HepG2 (cell line): Measurements from ENCODE around the gene CFAP210. TPM values are rescaled to one million over a fixed set of nuclear protein-coding genes. Genes with fewer than 3 reads are reported as not detected.

Experiments
- ATAD3A ChIP-seq: sonication (generic); formaldehyde crosslinking; IDR thresholded peaks from 2 replicates; pipeline ENCODE4 v1.4.0; 2020; ENCODE audit warnings: missing genetic modification reagents
- BCLAF1 ChIP-seq: fragments of 450-650 bp; IDR thresholded peaks from 2 replicates; pipeline ENCODE4 v1.6.1; 2017; ENCODE audit warnings: mild to moderate bottlenecking
- HDAC2 ChIP-seq: sonication (generic); formaldehyde crosslinking; IDR thresholded peaks from 2 replicates; pipeline ENCODE4 v1.4.0; 2020; ENCODE audit warnings: missing genetic modification reagents
- HOXD1 ChIP-seq: sonication (generic); formaldehyde crosslinking; IDR thresholded peaks from 2 replicates; pipeline ENCODE4 v1.5.0; 2020; ENCODE audit warnings: missing genetic modification reagents
- PBX2 ChIP-seq: IDR thresholded peaks from 2 replicates; pipeline ENCODE4 v1.6.1; 2016; ENCODE audit warnings: control low read depth
- SIX1 ChIP-seq: sonication (generic); formaldehyde crosslinking; IDR thresholded peaks from 2 replicates; pipeline ENCODE4 v1.4.0; 2020; ENCODE audit warnings: missing genetic modification reagents, borderline replicate concordance
- TAF15 ChIP-seq: fragments of 200-400 bp; formaldehyde crosslinking; IDR thresholded peaks from one replicate; pipeline ENCODE4 v1.6.1; 2018; ENCODE audit warnings: mild to moderate bottlenecking, low read depth, low read length; ENCODE audit not compliant: poor library complexity, severe bottlenecking
- TRAFD1 ChIP-seq: sonication (generic); formaldehyde crosslinking; IDR thresholded peaks from 2 replicates; pipeline ENCODE4 v1.5.1; 2020; ENCODE audit warnings: missing genetic modification reagents, mild to moderate bottlenecking, borderline replicate concordance
- ZNF142 ChIP-seq: sonication (generic); formaldehyde crosslinking; IDR thresholded peaks from 2 replicates; pipeline ENCODE4 v1.4.0; 2020; ENCODE audit warnings: missing genetic modification reagents
- ZNF276 ChIP-seq: sonication (generic); formaldehyde crosslinking; IDR thresholded peaks from 2 replicates; pipeline ENCODE4 v1.4.0; 2020; ENCODE audit warnings: mild to moderate bottlenecking, low read depth, missing genetic modification reagents
- ZNF326 ChIP-seq: sonication (generic); formaldehyde crosslinking; IDR thresholded peaks from 2 replicates; pipeline ENCODE4 v1.4.0; 2020; ENCODE audit warnings: missing genetic modification reagents, borderline replicate concordance
- ZNF691 ChIP-seq: sonication (generic); formaldehyde crosslinking; IDR thresholded peaks from 2 replicates; pipeline ENCODE4 v1.4.0; 2020; ENCODE audit warnings: missing genetic modification reagents, low read depth, mild to moderate bottlenecking, borderline replicate concordance
- ZNF850 ChIP-seq: sonication (generic); formaldehyde crosslinking; conservative IDR thresholded peaks from 2 replicates; pipeline ENCODE4 v1.9.0; 2021; ENCODE audit warnings: mild to moderate bottlenecking, missing genetic modification reagents
- polyA plus RNA-seq, 8 experiments: library from polyadenylated mRNA; depleted of rRNA in 3 of 8; stranded (reverse) in 7 of 8; unstranded in 1 of 8; fragments of >200 nt; fragmentation: Illumina TruSeq in 4 of 8; extraction: Trizol in 4 of 8; gene quantifications; 2 replicates each; pipeline versions ENCODE4 v1.2.1 to v1.2.3, GENCODE V29; 2011 to 2016; ENCODE audit warnings: low read depth in 4 of 8, missing spikeins in 1 of 8, mixed read lengths in 1 of 8; ENCODE audit not compliant: insufficient read depth in 1 of 8
- total RNA-seq, 5 experiments: library from RNA; depleted of rRNA; stranded (reverse); fragments of >200 nt; fragmentation: Illumina TruSeq; extraction: Trizol; gene quantifications; 2 replicates each; pipeline ENCODE4 v1.2.3, GENCODE V29; 2016; ENCODE audit warnings: low read depth in 1 of 5

The CFAP210 gene
- total and polyA plus RNA-seq, 2 of the 13 experiments (the other 11 are each of a cell fraction or from before 2014, with no cell fraction given): 0.18 TPM; not detected in 1

- TF ChIP-seq ZNF276: no peak
- TF ChIP-seq ZNF142 (CRISPR knock-in tag): no peak; the same call in 1 of the 2 replicates
- TF ChIP-seq BCLAF1: no peak
- no peak for TF ChIP-seq TAF15
- no peak for TF ChIP-seq ZNF850
- TF ChIP-seq TRAFD1 (CRISPR knock-in tag): no peak
- TF ChIP-seq ATAD3A (CRISPR knock-in tag): no peak
- TF ChIP-seq HOXD1 (CRISPR knock-in tag): no peak
- peak; percentile 68; the same call in 1 of the 2 replicates for TF ChIP-seq HDAC2 (CRISPR knock-in tag)
- TF ChIP-seq SIX1 (CRISPR knock-in tag): peak; percentile 75
- no peak for TF ChIP-seq PBX2 (CRISPR knock-in tag)
- TF ChIP-seq ZNF691: no peak; the same call in 1 of the 2 replicates
- no peak for TF ChIP-seq ZNF326 (CRISPR knock-in tag)
Observed at GRCh38 chr2:169683425-169684134, 10.6 kb downstream of the CFAP210 start (continued).
